ENCODE results near the gene MINDY2. TPM values are rescaled to one million over a fixed set of nuclear protein-coding genes. Genes with fewer than 3 reads are reported as not detected.

Gene MINDY2
- total RNA-seq, 1 donor from 2014 or later = 9.4 TPM

GRCh38 chr15:58738046-58738707 is 32.9 kb upstream of the MINDY2 start:
- H3K27me3 ChIP-seq (ENCODE audit: control insufficient read depth in 3 of 3, insufficient read depth in 3 of 3, low read length in 3 of 3) = no peaks in the 10 kb centered on the region
- H3K4me3 ChIP-seq (ENCODE audit: low read length in 3 of 3) = no peak overlapping the region
- H3K4me1 ChIP-seq (ENCODE audit: control insufficient read depth in 3 of 3, insufficient read depth in 3 of 3, low read length in 3 of 3) = peaks cover 1 to 6% (median 3%) of the 10 kb centered on the region in 3 donors
- H3K9me3 ChIP-seq (ENCODE audit: control insufficient read depth in 3 of 3, low read length in 3 of 3) = no peaks in the 10 kb centered on the region
- no peaks in the 10 kb centered on the region for H3K36me3 ChIP-seq (ENCODE audit: control insufficient read depth in 3 of 3, insufficient read depth in 3 of 3, low read length in 3 of 3)
- no peak overlapping the region for H3K27ac ChIP-seq (ENCODE audit: low read depth, low read length)
- no peak overlapping the region for H3K9ac ChIP-seq (ENCODE audit: low read depth in 1 of 3, low read length in 3 of 3)

GRCh38 chr15:58740436-58740835 is 30.7 kb upstream of the MINDY2 start:
- H3K4me3 ChIP-seq (ENCODE audit: low read length in 3 of 3) = no peak overlapping the region
- no peaks in the 10 kb centered on the region for H3K36me3 ChIP-seq (ENCODE audit: control insufficient read depth in 3 of 3, insufficient read depth in 3 of 3, low read length in 3 of 3)
- no peak overlapping the region for H3K9ac ChIP-seq (ENCODE audit: low read depth in 1 of 3, low read length in 3 of 3)
- H3K27ac ChIP-seq (ENCODE audit: low read depth, low read length) = no peak overlapping the region
- H3K4me1 ChIP-seq (ENCODE audit: control insufficient read depth in 3 of 3, insufficient read depth in 3 of 3, low read length in 3 of 3) = peaks cover 0 to 4% (median 3%) of the 10 kb centered on the region in 3 donors
- H3K27me3 ChIP-seq (ENCODE audit: control insufficient read depth in 3 of 3, insufficient read depth in 3 of 3, low read length in 3 of 3) = no peaks in the 10 kb centered on the region
- no peaks in the 10 kb centered on the region for H3K9me3 ChIP-seq (ENCODE audit: control insufficient read depth in 3 of 3, low read length in 3 of 3)

- no peaks in the 10 kb centered on the region for H3K27me3 ChIP-seq (ENCODE audit: control insufficient read depth in 3 of 3, insufficient read depth in 3 of 3, low read length in 3 of 3)
- peaks cover 0 to 4% (median 4%) of the 10 kb centered on the region in 3 donors for H3K4me1 ChIP-seq (ENCODE audit: control insufficient read depth in 3 of 3, insufficient read depth in 3 of 3, low read length in 3 of 3)
- H3K9ac ChIP-seq (ENCODE audit: low read depth in 1 of 3, low read length in 3 of 3) = no peak overlapping the region
- no peak overlapping the region for H3K27ac ChIP-seq (ENCODE audit: low read depth, low read length)
- no peaks in the 10 kb centered on the region for H3K9me3 ChIP-seq (ENCODE audit: control insufficient read depth in 3 of 3, low read length in 3 of 3)
- H3K4me3 ChIP-seq (ENCODE audit: low read length in 3 of 3) = no peak overlapping the region
- H3K36me3 ChIP-seq (ENCODE audit: control insufficient read depth in 3 of 3, insufficient read depth in 3 of 3, low read length in 3 of 3) = no peaks in the 10 kb centered on the region
These were observed 30.1 kb upstream of the MINDY2 start for GRCh38 chr15:58741032-58741431.

GRCh38 chr15:58742022-58742813 is 28.9 kb upstream of the MINDY2 start:
- Histone ChIP-seq H3K9me3 (ENCODE audit: control insufficient read depth in 3 of 3, low read length in 3 of 3) (no peaks in the 10 kb centered on the region), H3K36me3 (ENCODE audit: control insufficient read depth in 3 of 3, insufficient read depth in 3 of 3, low read length in 3 of 3) (no peaks in the 10 kb centered on the region), H3K9ac (ENCODE audit: low read depth in 1 of 3, low read length in 3 of 3) (no peak overlapping the region), H3K27me3 (ENCODE audit: control insufficient read depth in 3 of 3, insufficient read depth in 3 of 3, low read length in 3 of 3) (no peaks in the 10 kb centered on the region), H3K4me3 (ENCODE audit: low read length in 3 of 3) (no peak overlapping the region), H3K4me1 (ENCODE audit: control insufficient read depth in 3 of 3, insufficient read depth in 3 of 3, low read length in 3 of 3) (peaks cover 4 to 7% (median 7%) of the 10 kb centered on the region in 3 donors), H3K27ac (ENCODE audit: low read depth, low read length) (no peak overlapping the region)

GRCh38 chr15:58742819-58743502 is 28.1 kb upstream of the MINDY2 start:
- Histone ChIP-seq H3K4me3 (ENCODE audit: low read length in 3 of 3) (no peak overlapping the region), H3K27ac (ENCODE audit: low read depth, low read length) (no peak overlapping the region), H3K27me3 (ENCODE audit: control insufficient read depth in 3 of 3, insufficient read depth in 3 of 3, low read length in 3 of 3) (no peaks in the 10 kb centered on the region), H3K4me1 (ENCODE audit: control insufficient read depth in 3 of 3, insufficient read depth in 3 of 3, low read length in 3 of 3) (peaks cover 7 to 8% (median 7%) of the 10 kb centered on the region in 3 donors), H3K36me3 (ENCODE audit: control insufficient read depth in 3 of 3, insufficient read depth in 3 of 3, low read length in 3 of 3) (no peaks in the 10 kb centered on the region), H3K9ac (ENCODE audit: low read depth in 1 of 3, low read length in 3 of 3) (peak overlapping the region in 1 of 3 donors; percentile 24), H3K9me3 (ENCODE audit: control insufficient read depth in 3 of 3, low read length in 3 of 3) (no peaks in the 10 kb centered on the region)

- Histone ChIP-seq H3K36me3 (ENCODE audit: control insufficient read depth in 3 of 3, insufficient read depth in 3 of 3, low read length in 3 of 3) (no peaks in the 10 kb centered on the region), H3K4me1 (ENCODE audit: control insufficient read depth in 3 of 3, insufficient read depth in 3 of 3, low read length in 3 of 3) (peaks cover 12 to 19% (median 19%) of the 10 kb centered on the region in 3 donors), H3K9me3 (ENCODE audit: control insufficient read depth in 3 of 3, low read length in 3 of 3) (no peaks in the 10 kb centered on the region), H3K27me3 (ENCODE audit: control insufficient read depth in 3 of 3, insufficient read depth in 3 of 3, low read length in 3 of 3) (no peaks in the 10 kb centered on the region), H3K27ac (ENCODE audit: low read depth, low read length) (no peak overlapping the region), H3K4me3 (ENCODE audit: low read length in 3 of 3) (peak overlapping the region in 1 of 3 donors; percentile 27), H3K9ac (ENCODE audit: low read depth in 1 of 3, low read length in 3 of 3) (no peak overlapping the region)
These were observed 24.9 kb upstream of the MINDY2 start for GRCh38 chr15:58746174-58746573.

- Histone ChIP-seq H3K4me1 (ENCODE audit: control insufficient read depth in 3 of 3, insufficient read depth in 3 of 3, low read length in 3 of 3) (peaks cover 12 to 17% (median 16%) of the 10 kb centered on the region in 3 donors), H3K27me3 (ENCODE audit: control insufficient read depth in 3 of 3, insufficient read depth in 3 of 3, low read length in 3 of 3) (no peaks in the 10 kb centered on the region), H3K36me3 (ENCODE audit: control insufficient read depth in 3 of 3, insufficient read depth in 3 of 3, low read length in 3 of 3) (no peaks in the 10 kb centered on the region), H3K9me3 (ENCODE audit: control insufficient read depth in 3 of 3, low read length in 3 of 3) (no peaks in the 10 kb centered on the region), H3K27ac (ENCODE audit: low read depth, low read length) (peak overlapping the region; percentile 94), H3K4me3 (ENCODE audit: low read length in 3 of 3) (peak overlapping the region; percentile 96 to 99 (median 97)), H3K9ac (ENCODE audit: low read depth in 1 of 3, low read length in 3 of 3) (peak overlapping the region; percentile 89 to 94 (median 93))
These were observed 22.9 kb upstream of the MINDY2 start for GRCh38 chr15:58748040-58748851.

- H3K4me1 ChIP-seq (ENCODE audit: control insufficient read depth in 3 of 3, insufficient read depth in 3 of 3, low read length in 3 of 3) = peaks cover 12 to 17% (median 16%) of the 10 kb centered on the region in 3 donors
- no peaks in the 10 kb centered on the region for H3K27me3 ChIP-seq (ENCODE audit: control insufficient read depth in 3 of 3, insufficient read depth in 3 of 3, low read length in 3 of 3)
- H3K27ac ChIP-seq (ENCODE audit: low read depth, low read length) = peak overlapping the region; percentile 94
- no peaks in the 10 kb centered on the region for H3K9me3 ChIP-seq (ENCODE audit: control insufficient read depth in 3 of 3, low read length in 3 of 3)
- peak overlapping the region; percentile 89 to 94 (median 93) for H3K9ac ChIP-seq (ENCODE audit: low read depth in 1 of 3, low read length in 3 of 3)
- peak overlapping the region; percentile 96 to 99 (median 97) for H3K4me3 ChIP-seq (ENCODE audit: low read length in 3 of 3)
- no peaks in the 10 kb centered on the region for H3K36me3 ChIP-seq (ENCODE audit: control insufficient read depth in 3 of 3, insufficient read depth in 3 of 3, low read length in 3 of 3)
These were observed 22.1 kb upstream of the MINDY2 start for GRCh38 chr15:58748852-58749531.
